Measurements from ENCODE around the gene PSMF1. TPM values are rescaled to one million over a fixed set of nuclear protein-coding genes. Genes with fewer than 3 reads are reported as not detected.

Gene PSMF1
- total and polyA plus RNA-seq, 2 donors from 2014 or later: 93.2 to 135 TPM

GRCh38 chr20:1122388-1123315 lies 4.2 kb downstream of the PSMF1 start:
- no peak for TF ChIP-seq CTCF (IDR thresholded peaks at IDR 0.05; ENCODE audit: borderline replicate concordance, extremely low read depth, insufficient read depth)
- H3K4me1 ChIP-seq (ENCODE audit: control insufficient read depth in 2 of 3, insufficient read depth in 2 of 3, low read depth in 1 of 3, low read length in 3 of 3): peaks cover 0 to 22% (median 12%) of the 10 kb centered on the region in 3 donors
- DNase-seq: peak in 3 of 5 donors; percentile 22 to 81 (median 59)
- no peak for FAIRE-seq
- no peak overlapping the region for H3K9ac ChIP-seq (ENCODE audit: low read length in 3 of 3)
- peaks cover 2 to 27% (median 9%) of the 10 kb centered on the region in 3 donors for H3K36me3 ChIP-seq (ENCODE audit: control insufficient read depth in 2 of 3, insufficient read depth in 3 of 3, low read length in 3 of 3)
- intact Hi-C loops (cut with DNase I): no loop called here
- no peaks in the 10 kb centered on the region for H3K27me3 ChIP-seq (ENCODE audit: control insufficient read depth, insufficient read depth, low read length)
- no peaks in the 10 kb centered on the region for H3K9me3 ChIP-seq (ENCODE audit: control insufficient read depth in 2 of 3, insufficient read depth in 1 of 3, low read length in 3 of 3)
- H3K4me3 ChIP-seq (ENCODE audit: low read length in 3 of 3): no peak overlapping the region
- peak overlapping the region in 1 of 2 donors; percentile 10 for H3K27ac ChIP-seq (ENCODE audit: low read depth in 2 of 2, low read length in 2 of 2)

- Histone ChIP-seq H3K36me3 (ENCODE audit: control insufficient read depth in 2 of 3, insufficient read depth in 3 of 3, low read length in 3 of 3) (peaks cover 5 to 34% (median 15%) of the 10 kb centered on the region in 3 donors), H3K27ac (ENCODE audit: low read depth in 2 of 2, low read length in 2 of 2) (no peak overlapping the region), H3K4me3 (ENCODE audit: low read length in 3 of 3) (no peak overlapping the region), H3K9ac (ENCODE audit: low read length in 3 of 3) (no peak overlapping the region), H3K27me3 (ENCODE audit: control insufficient read depth, insufficient read depth, low read length) (no peaks in the 10 kb centered on the region), H3K4me1 (ENCODE audit: control insufficient read depth in 2 of 3, insufficient read depth in 2 of 3, low read depth in 1 of 3, low read length in 3 of 3) (peaks cover 0 to 19% (median 12%) of the 10 kb centered on the region in 3 donors), H3K9me3 (ENCODE audit: control insufficient read depth in 2 of 3, insufficient read depth in 1 of 3, low read length in 3 of 3) (no peaks in the 10 kb centered on the region)
- FAIRE-seq (no peak), DNase-seq (no peak)
- no peak for TF ChIP-seq CTCF (IDR thresholded peaks at IDR 0.05; ENCODE audit: borderline replicate concordance, extremely low read depth, insufficient read depth)
- intact Hi-C loops (cut with DNase I): no loop called here
Observed at GRCh38 chr20:1123666-1124065, 5.3 kb downstream of the PSMF1 start.

GRCh38 chr20:1124421-1124820 lies 6.0 kb downstream of the PSMF1 start:
- H3K9me3 ChIP-seq (ENCODE audit: control insufficient read depth in 2 of 3, insufficient read depth in 1 of 3, low read length in 3 of 3): no peaks in the 10 kb centered on the region
- TF ChIP-seq CTCF (IDR thresholded peaks at IDR 0.05; ENCODE audit: borderline replicate concordance, extremely low read depth, insufficient read depth): no peak
- peaks cover 0 to 13% (median 12%) of the 10 kb centered on the region in 3 donors for H3K4me1 ChIP-seq (ENCODE audit: control insufficient read depth in 2 of 3, insufficient read depth in 2 of 3, low read depth in 1 of 3, low read length in 3 of 3)
- H3K36me3 ChIP-seq (ENCODE audit: control insufficient read depth in 2 of 3, insufficient read depth in 3 of 3, low read length in 3 of 3): peaks cover 8 to 39% (median 19%) of the 10 kb centered on the region in 3 donors
- no peak for DNase-seq
- no peak overlapping the region for H3K9ac ChIP-seq (ENCODE audit: low read length in 3 of 3)
- no peaks in the 10 kb centered on the region for H3K27me3 ChIP-seq (ENCODE audit: control insufficient read depth, insufficient read depth, low read length)
- FAIRE-seq: no peak
- no peak overlapping the region for H3K4me3 ChIP-seq (ENCODE audit: low read length in 3 of 3)
- H3K27ac ChIP-seq (ENCODE audit: low read depth in 2 of 2, low read length in 2 of 2): no peak overlapping the region
- intact Hi-C loops (cut with DNase I): no loop called here

Measured in kidney (tissue), 14 donors.